Fibroblast of lung (primary cell): Measurements from ENCODE around the gene TRIM6. TPM values are rescaled to one million over a fixed set of nuclear protein-coding genes. Genes with fewer than 3 reads are reported as not detected.

Source experiments
- DNase-seq, 2 donors: peaks; one replicate each; pipeline versions ENCODE4 v3.0.0 to v3.0.0-alpha.2; 2010; ENCODE audit warnings: low read depth in 2 of 2
- H2AFZ ChIP-seq: 2 replicates; pipeline ENCODE4 v1.5.1; 2012; ENCODE audit warnings: low read length, control low read depth, inconsistent platforms
- H3K27ac ChIP-seq: 2 replicates; pipeline ENCODE4 v1.5.1; 2011; ENCODE audit warnings: low read length, control low read depth; ENCODE audit not compliant: insufficient read depth
- H3K27me3 ChIP-seq: 2 replicates; pipeline ENCODE4 v1.5.1; 2011; ENCODE audit warnings: mild to moderate bottlenecking, low read length; ENCODE audit not compliant: control insufficient read depth, insufficient read depth
- H3K36me3 ChIP-seq: 2 replicates; pipeline ENCODE4 v1.5.1; 2011; ENCODE audit warnings: low read length; ENCODE audit not compliant: control insufficient read depth, insufficient read depth
- H3K4me1 ChIP-seq: 2 replicates; pipeline ENCODE4 v1.5.1; 2011; ENCODE audit warnings: low read length; ENCODE audit not compliant: control insufficient read depth, insufficient read depth; ENCODE audit errors: extremely low read depth
- H3K4me2 ChIP-seq: 2 replicates; pipeline ENCODE4 v1.5.1; 2011; ENCODE audit warnings: low read length, control low read depth; ENCODE audit not compliant: insufficient read depth; ENCODE audit errors: extremely low read depth
- H3K4me3 ChIP-seq, 4 experiments: fragments of 200-600 bp in 1 of 4; sonication (generic) in 1 of 4; replicated peaks in 1 of 4; 2 replicates each; pipeline ENCODE4 v1.5.1; 2011 to 2016; ENCODE audit warnings: low read length in 4 of 4, low read depth in 3 of 4, mild to moderate bottlenecking in 3 of 4, control low read depth in 2 of 4, inconsistent platforms in 1 of 4, mixed read lengths in 1 of 4; ENCODE audit not compliant: insufficient read depth in 1 of 4; ENCODE audit errors: control extremely low read depth in 1 of 4
- H3K79me2 ChIP-seq: 2 replicates; pipeline ENCODE4 v1.5.1; 2012; ENCODE audit warnings: mild to moderate bottlenecking, low read length, inconsistent platforms; ENCODE audit not compliant: control insufficient read depth, insufficient read depth
- H3K9ac ChIP-seq: 2 replicates; pipeline ENCODE4 v1.5.1; 2011; ENCODE audit warnings: mild to moderate bottlenecking, low read length, control low read depth; ENCODE audit not compliant: insufficient read depth
- H3K9me3 ChIP-seq: 2 replicates; pipeline ENCODE4 v1.5.1; 2012; ENCODE audit warnings: low read depth, low read length; ENCODE audit not compliant: control insufficient read depth, insufficient read depth
- H4K20me1 ChIP-seq: 2 replicates; pipeline ENCODE4 v1.5.1; 2011; ENCODE audit warnings: low read length; ENCODE audit not compliant: control insufficient read depth, insufficient read depth; ENCODE audit errors: extremely low read depth
- CTCF ChIP-seq, 2 donors: IDR thresholded peaks in 1 of 2; conservative IDR thresholded peaks in 1 of 2; 1 replicate in 1 of 2; 2 replicates in 1 of 2; pipeline ENCODE4 v1.5.1; 2011 to 2012; ENCODE audit warnings: low read length in 2 of 2, control low read depth in 1 of 2, inconsistent platforms in 1 of 2, low read depth in 1 of 2, mild to moderate bottlenecking in 1 of 2
- EZH2 ChIP-seq: IDR thresholded peaks from 2 replicates; pipeline ENCODE4 v1.5.1; 2012; ENCODE audit warnings: low read length, control low read depth, mild to moderate bottlenecking; ENCODE audit errors: missing control alignments
- polyA plus RNA-seq, 2 donors: library from polyadenylated mRNA; depleted of rRNA in 1 of 2; stranded (reverse) in 1 of 2; unstranded in 1 of 2; fragments of >200 nt; gene quantifications; 2 replicates each; pipeline ENCODE4 v1.2.1, GENCODE V29; 2011 to 2012; ENCODE audit warnings: missing spikeins in 1 of 2
- total RNA-seq: library from RNA; depleted of rRNA; stranded (reverse); fragments of >200 nt; gene quantifications from 2 replicates; pipeline ENCODE4 v1.2.1, GENCODE V29; 2014

Gene TRIM6
- total and polyA plus RNA-seq, 2 donors (not counting 1 experiment from before 2014, with no cell fraction given): 8.2 to 8.6 TPM

- H3K36me3 ChIP-seq: no peaks in the 10 kb centered on the region
- DNase-seq: peak; percentile 37 to 94
- peak overlapping the region; percentile 40 for H3K27ac ChIP-seq
- no peak for TF ChIP-seq CTCF (conservative IDR thresholded peaks at IDR 0.05 in 1 of 2, IDR thresholded peaks at IDR 0.05 in 1 of 2; ENCODE audit: low read depth in 1 of 2, low read length in 2 of 2)
- H3K79me2 ChIP-seq: no peaks in the 10 kb centered on the region
- H3K4me1 ChIP-seq: no peaks in the 10 kb centered on the region
- no peaks in the 10 kb centered on the region for H3K27me3 ChIP-seq
- H3K9me3 ChIP-seq: no peaks in the 10 kb centered on the region
- no peaks in the 10 kb centered on the region for H4K20me1 ChIP-seq
- H3K4me3 ChIP-seq: no peak overlapping the region
- peak overlapping the region; percentile 46 for H3K4me2 ChIP-seq
- H3K9ac ChIP-seq: no peak overlapping the region
- no peak overlapping the region for H2AFZ ChIP-seq
These were observed 45.9 kb upstream of the TRIM6 start for GRCh38 chr11:5550440-5551095.

- no peaks in the 10 kb centered on the region for H3K79me2 ChIP-seq
- no peaks in the 10 kb centered on the region for H3K36me3 ChIP-seq
- H4K20me1 ChIP-seq: no peaks in the 10 kb centered on the region
- H2AFZ ChIP-seq: no peak overlapping the region
- H3K4me2 ChIP-seq: no peak overlapping the region
- no peak overlapping the region for H3K27ac ChIP-seq
- no peaks in the 10 kb centered on the region for H3K4me1 ChIP-seq
- H3K4me3 ChIP-seq: no peak overlapping the region
- TF ChIP-seq EZH2: no peak
- TF ChIP-seq CTCF (conservative IDR thresholded peaks at IDR 0.05 in 1 of 2, IDR thresholded peaks at IDR 0.05 in 1 of 2; ENCODE audit: low read depth in 1 of 2, low read length in 2 of 2): no peak
- no peaks in the 10 kb centered on the region for H3K9me3 ChIP-seq
- no peaks in the 10 kb centered on the region for H3K27me3 ChIP-seq
- no peak overlapping the region for H3K9ac ChIP-seq
- no peak for DNase-seq
These were observed 43.1 kb upstream of the TRIM6 start for GRCh38 chr11:5553343-5553742.

GRCh38 chr11:5556596-5557188, 39.7 kb upstream of the TRIM6 start:
- Histone ChIP-seq H3K4me1 (no peaks in the 10 kb centered on the region), H3K27ac (no peak overlapping the region), H3K27me3 (no peaks in the 10 kb centered on the region), H3K4me3 (no peak overlapping the region), H3K36me3 (no peaks in the 10 kb centered on the region), H3K9me3 (no peaks in the 10 kb centered on the region), H2AFZ (no peak overlapping the region), H3K9ac (no peak overlapping the region), H3K79me2 (no peaks in the 10 kb centered on the region), H4K20me1 (no peaks in the 10 kb centered on the region), H3K4me2 (no peak overlapping the region)
- TF ChIP-seq CTCF (conservative IDR thresholded peaks at IDR 0.05 in 1 of 2, IDR thresholded peaks at IDR 0.05 in 1 of 2; ENCODE audit: low read depth in 1 of 2, low read length in 2 of 2): no peak
- no peak for TF ChIP-seq EZH2
- DNase-seq: no peak
